Measurements from ENCODE around the gene SCN1A. TPM values are rescaled to one million over a fixed set of nuclear protein-coding genes. Genes with fewer than 3 reads are reported as not detected.

The SCN1A gene
- total RNA-seq, 1 donor from 2014 or later, result not detected

DNA sequence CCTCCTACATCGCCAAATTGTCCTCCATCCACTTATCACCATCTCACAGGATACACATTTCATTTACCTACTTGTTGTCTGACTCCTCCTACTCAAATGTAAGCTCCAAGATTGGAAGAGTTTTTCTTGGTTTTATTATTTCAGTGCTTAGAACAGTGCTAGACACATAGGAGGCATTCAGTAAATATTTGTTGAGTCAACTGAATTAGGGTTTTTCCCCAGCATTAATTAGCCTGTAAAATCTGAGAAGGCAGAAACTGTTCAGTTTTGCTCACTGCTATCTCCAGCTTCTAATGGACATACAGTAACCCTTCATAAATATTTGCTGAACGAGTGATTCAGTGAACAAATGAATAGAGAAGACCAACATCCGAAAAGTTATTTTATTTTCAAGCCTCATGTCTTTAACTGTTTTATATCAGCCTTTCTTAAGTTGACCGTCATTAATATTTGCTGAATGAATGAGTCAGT, 175.0 kb downstream of the SCN1A start:
- H3K4me3 Mint-ChIP-seq (ENCODE audit: unreplicated experiment), result no peak overlapping the region
- H3K9me3 Mint-ChIP-seq (ENCODE audit: unreplicated experiment), result no peaks in the 10 kb centered on the region
- no peak overlapping the region for H3K27ac Mint-ChIP-seq (ENCODE audit: unreplicated experiment)
- peaks cover 12% of the 10 kb centered on the region for H3K4me1 Mint-ChIP-seq (ENCODE audit: unreplicated experiment)
- no peak for DNase-seq (ENCODE audit: extremely low spot score, unreplicated experiment)
- H3K36me3 Mint-ChIP-seq (ENCODE audit: unreplicated experiment), result peaks cover 9% of the 10 kb centered on the region
- TF ChIP-seq CTCF (IDR thresholded peaks at IDR 0.05), result no peak
- H3K27me3 Mint-ChIP-seq (ENCODE audit: unreplicated experiment), result no peaks in the 10 kb centered on the region

- Mint-ChIP-seq H3K36me3 (ENCODE audit: unreplicated experiment) (peaks cover 11% of the 10 kb centered on the region), H3K4me1 (ENCODE audit: unreplicated experiment) (peaks cover 12% of the 10 kb centered on the region), H3K27ac (ENCODE audit: unreplicated experiment) (no peak overlapping the region), H3K27me3 (ENCODE audit: unreplicated experiment) (no peaks in the 10 kb centered on the region), H3K4me3 (ENCODE audit: unreplicated experiment) (no peak overlapping the region), H3K9me3 (ENCODE audit: unreplicated experiment) (no peaks in the 10 kb centered on the region)
- DNase-seq (ENCODE audit: extremely low spot score, unreplicated experiment), result no peak
- TF ChIP-seq CTCF (IDR thresholded peaks at IDR 0.05), result no peak
These were observed 175.7 kb downstream of the SCN1A start for GRCh38 chr2:165952085-165952484.

DNA sequence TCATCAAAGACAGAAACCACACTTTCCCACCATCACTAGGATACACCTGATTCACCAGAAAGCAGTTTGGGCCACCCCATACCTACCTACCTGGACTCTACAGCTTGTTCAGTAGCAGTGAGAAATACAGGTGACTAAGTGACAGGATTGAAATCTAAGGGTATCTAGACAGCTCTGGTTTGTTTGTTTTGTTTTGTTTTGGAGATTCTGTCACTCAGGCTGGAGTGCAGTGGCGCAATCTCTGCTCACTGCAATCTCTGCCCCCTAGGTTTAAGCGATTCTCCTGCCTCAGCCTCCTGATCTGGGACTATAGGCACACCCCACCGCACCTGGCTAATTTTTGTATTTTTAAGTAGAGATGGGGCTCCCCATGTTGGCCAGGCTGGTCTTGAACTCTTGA, 177.4 kb downstream of the SCN1A start:
- Mint-ChIP-seq H3K36me3 (ENCODE audit: unreplicated experiment) (peaks cover 12% of the 10 kb centered on the region), H3K27ac (ENCODE audit: unreplicated experiment) (no peak overlapping the region), H3K27me3 (ENCODE audit: unreplicated experiment) (no peaks in the 10 kb centered on the region), H3K4me3 (ENCODE audit: unreplicated experiment) (no peak overlapping the region), H3K4me1 (ENCODE audit: unreplicated experiment) (peaks cover 10% of the 10 kb centered on the region), H3K9me3 (ENCODE audit: unreplicated experiment) (no peaks in the 10 kb centered on the region)
- no peak for DNase-seq (ENCODE audit: extremely low spot score, unreplicated experiment)
- TF ChIP-seq CTCF (IDR thresholded peaks at IDR 0.05), result no peak

DNA sequence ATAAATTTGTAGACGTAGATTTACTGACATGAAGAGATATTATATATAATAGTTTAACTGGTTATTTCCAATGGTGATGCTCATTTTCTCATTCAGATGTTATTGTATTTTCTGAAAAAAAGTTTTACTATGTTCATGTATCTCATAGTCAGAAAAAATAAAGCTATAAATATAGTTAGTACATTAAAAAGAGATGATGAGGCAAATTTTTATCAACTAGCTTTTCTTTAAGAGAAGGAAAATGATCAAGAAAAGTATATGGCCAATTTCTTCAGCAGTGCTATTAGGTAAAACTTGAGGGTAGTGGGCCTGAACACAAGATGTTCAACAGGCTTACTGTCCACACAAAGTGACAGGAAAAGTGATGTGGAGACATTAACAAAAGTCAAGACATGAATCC, 186.0 kb downstream of the SCN1A start:
- no peak for TF ChIP-seq CTCF (IDR thresholded peaks at IDR 0.05)
- Mint-ChIP-seq H3K27ac (ENCODE audit: unreplicated experiment) (no peak overlapping the region), H3K9me3 (ENCODE audit: unreplicated experiment) (no peaks in the 10 kb centered on the region), H3K4me1 (ENCODE audit: unreplicated experiment) (no peaks in the 10 kb centered on the region), H3K27me3 (ENCODE audit: unreplicated experiment) (no peaks in the 10 kb centered on the region), H3K4me3 (ENCODE audit: unreplicated experiment) (no peak overlapping the region), H3K36me3 (ENCODE audit: unreplicated experiment) (peaks cover 54% of the 10 kb centered on the region)
- no peak for DNase-seq (ENCODE audit: extremely low spot score, unreplicated experiment)

DNA sequence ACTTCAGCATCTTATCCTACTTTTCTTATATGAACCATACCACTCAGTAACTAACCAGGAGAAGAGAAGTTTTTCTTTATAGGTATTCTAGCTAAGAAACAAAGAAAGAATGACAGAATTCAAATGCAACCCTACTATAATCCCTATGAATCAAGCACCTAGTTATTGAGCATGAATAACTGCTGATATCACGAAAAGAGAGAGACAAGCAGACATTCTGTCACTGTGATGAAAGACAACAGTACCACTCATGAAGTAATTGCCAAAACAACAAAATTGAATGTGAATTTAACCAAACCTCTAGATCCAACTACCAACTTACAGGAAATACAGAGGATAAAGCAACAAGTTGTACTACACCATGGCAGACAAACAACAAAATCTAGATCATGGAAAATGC, 189.6 kb downstream of the SCN1A start:
- H3K36me3 Mint-ChIP-seq (ENCODE audit: unreplicated experiment), result peaks cover 41% of the 10 kb centered on the region
- H3K4me3 Mint-ChIP-seq (ENCODE audit: unreplicated experiment), result no peak overlapping the region
- no peak overlapping the region for H3K27ac Mint-ChIP-seq (ENCODE audit: unreplicated experiment)
- H3K27me3 Mint-ChIP-seq (ENCODE audit: unreplicated experiment), result no peaks in the 10 kb centered on the region
- H3K4me1 Mint-ChIP-seq (ENCODE audit: unreplicated experiment), result no peaks in the 10 kb centered on the region
- no peak for DNase-seq (ENCODE audit: extremely low spot score, unreplicated experiment)
- no peak for TF ChIP-seq CTCF (IDR thresholded peaks at IDR 0.05)
- H3K9me3 Mint-ChIP-seq (ENCODE audit: unreplicated experiment), result no peaks in the 10 kb centered on the region

Other genes with a start within 250 kb of the SCN1A start
- gene TTC21B, start 174.2 kb downstream of the SCN1A start, total RNA-seq, result 22.2 and 25.1 TPM in 2 replicates
- gene SCN9A, start 247.9 kb upstream of the SCN1A start, total RNA-seq, result 6.6 and 6.8 TPM in 2 replicates